ENCODE measurements around the gene KPRP.

Gene KPRP

GRCh38 chr1:152776361-152776760 is 18.5 kb downstream of the KPRP start:
- DNase-seq = no peak

DNA sequence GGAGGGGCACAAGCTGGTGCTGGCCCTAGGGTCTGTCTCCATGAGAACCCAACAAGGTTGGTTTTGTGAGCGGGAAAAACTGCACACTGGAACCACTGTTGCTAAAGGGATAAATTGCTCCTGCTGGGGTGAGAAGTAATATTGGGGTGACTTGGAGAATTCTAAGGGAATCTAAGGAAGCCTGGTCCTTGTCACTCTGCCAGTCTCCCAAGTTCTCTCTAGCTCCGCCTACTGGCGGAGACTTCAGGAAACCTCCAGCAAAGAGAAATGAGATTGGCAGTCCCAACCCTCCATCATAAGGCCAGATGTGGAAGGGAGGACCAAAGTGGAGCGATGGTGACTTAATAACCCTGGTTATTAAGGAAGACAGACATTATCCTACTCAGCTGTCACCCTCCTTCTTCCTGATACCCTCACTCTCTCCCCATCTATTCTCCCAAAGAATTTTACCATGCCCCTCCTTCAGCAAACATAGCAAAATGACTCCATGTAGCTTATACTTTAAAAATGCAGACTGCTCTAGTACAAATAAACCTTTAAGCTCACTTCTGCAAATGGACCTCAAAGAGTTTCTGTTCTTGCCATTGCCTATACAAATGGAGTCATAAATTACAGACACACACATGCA is 19.8 kb downstream of the KPRP start:
- DNase-seq = no peak

DNA sequence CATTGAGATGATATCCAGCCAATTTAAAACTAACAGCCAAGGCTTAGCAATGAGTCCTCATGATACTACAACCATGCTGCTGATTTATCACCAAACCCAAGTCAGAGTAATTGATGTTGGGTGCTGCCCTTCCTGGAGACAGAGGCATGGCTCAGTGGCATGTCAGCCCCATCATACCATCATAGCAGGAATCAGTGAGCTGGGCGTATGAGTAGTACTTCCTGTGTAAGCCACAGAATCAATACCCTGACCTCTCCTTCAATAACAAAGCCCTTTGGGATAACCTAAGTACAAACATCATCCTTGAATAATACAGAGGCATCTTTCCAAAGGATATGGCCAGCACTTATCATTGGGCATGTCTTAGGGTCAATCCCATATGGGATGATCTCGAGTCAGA is 25.3 kb downstream of the KPRP start:
- DNase-seq = no peak

- no peak for DNase-seq
Observed at GRCh38 chr1:152786077-152786476, 28.3 kb downstream of the KPRP start, which contains the start of gene LCE1E. Gene LCE1E (plus strand): TSS chr1:152786257. CDS start chr1:152787300, 1,043 bp downstream.

- DNase-seq = no peak
Observed at GRCh38 chr1:152795686-152796085, 37.9 kb downstream of the KPRP start.

DNA sequence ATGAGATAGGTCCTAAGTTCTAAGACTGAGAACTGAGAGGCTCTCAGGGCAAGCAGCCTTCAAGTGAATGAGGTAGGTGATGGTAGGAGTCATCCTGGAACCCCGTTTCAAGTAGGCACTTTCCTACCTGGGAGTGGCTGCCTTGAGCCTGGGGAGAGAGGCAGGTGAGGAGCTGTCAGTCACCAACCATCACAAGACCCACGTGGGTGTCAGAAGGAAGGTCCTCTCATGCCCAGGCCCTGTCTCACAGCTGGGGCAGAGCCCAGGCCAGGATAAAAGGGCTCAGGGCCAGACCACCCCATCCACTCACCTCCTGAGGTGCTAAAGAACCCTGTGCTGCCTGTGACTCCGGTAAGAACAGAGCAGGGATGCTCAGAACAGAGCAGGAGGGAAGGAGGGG is 38.6 kb downstream of the KPRP start, which contains the start of gene LCE1D:
TSS of gene LCE1D (plus strand) at position 301 of the 400 bp plus-strand sequence. CDS start 1,074 bp downstream, outside the sequence.
- no peak for DNase-seq

DNA sequence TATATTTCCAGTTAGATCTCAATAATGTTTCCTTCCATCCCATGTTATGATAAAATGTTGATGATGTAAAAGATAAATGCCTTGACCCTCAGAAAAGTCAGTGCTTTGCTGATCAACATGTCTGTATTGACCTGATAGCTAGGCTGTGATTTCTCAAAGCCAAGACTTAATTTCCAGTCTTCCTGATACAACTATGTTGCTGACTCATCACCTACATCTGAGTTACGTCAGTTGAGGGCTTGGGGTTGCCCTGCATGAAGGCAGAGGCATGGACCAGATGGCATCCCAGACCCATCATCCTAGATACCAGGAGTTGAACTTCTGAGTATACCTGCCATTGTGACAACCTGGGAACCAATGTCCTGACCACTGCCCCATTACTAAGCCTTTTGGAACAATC is 43.5 kb downstream of the KPRP start:
- DNase-seq = no peak

- no peak for DNase-seq
Observed at GRCh38 chr1:152806576-152806975, 48.8 kb downstream of the KPRP start, which contains the start of gene LCE1C. Gene LCE1C (minus strand): TSS chr1:152806651. CDS start chr1:152805478, 1,173 bp downstream.

GRCh38 chr1:152811050-152811449 is 53.2 kb downstream of the KPRP start:
- DNase-seq = no peak
